GM10248 (cell line): ENCODE results near the gene GLIS1.

Experiments used
- CTCF ChIA-PET: fragments of 300-600 bp; sonication (Branson Sonifier 250); formaldehyde crosslinking; extraction: SDS; loops from one replicate; lab custom pipeline; 2021; ENCODE audit warnings: antibody characterized with exemption; lab: Yijun Ruan, JAX
- POLR2A ChIA-PET: fragments of 350-650 bp; sonication (Branson Sonifier 250); formaldehyde crosslinking; extraction: SDS; loops from one replicate; lab custom pipeline; 2020; ENCODE audit warnings: antibody characterized with exemption; lab: Yijun Ruan, JAX
- DNase-seq: peaks from one replicate; pipeline ENCODE4 v3.0.0; 2012; ENCODE audit errors: extremely low spot score
- TF ChIP-seq, protein P1 (sequence below): IDR thresholded peaks from 2 replicates; pipeline ENCODE4 v1.5.1; 2012; ENCODE audit warnings: mild to moderate bottlenecking, low read depth; ENCODE audit errors: extremely low read depth, missing control alignments, control extremely low read depth

GLIS1 gene

DNA sequence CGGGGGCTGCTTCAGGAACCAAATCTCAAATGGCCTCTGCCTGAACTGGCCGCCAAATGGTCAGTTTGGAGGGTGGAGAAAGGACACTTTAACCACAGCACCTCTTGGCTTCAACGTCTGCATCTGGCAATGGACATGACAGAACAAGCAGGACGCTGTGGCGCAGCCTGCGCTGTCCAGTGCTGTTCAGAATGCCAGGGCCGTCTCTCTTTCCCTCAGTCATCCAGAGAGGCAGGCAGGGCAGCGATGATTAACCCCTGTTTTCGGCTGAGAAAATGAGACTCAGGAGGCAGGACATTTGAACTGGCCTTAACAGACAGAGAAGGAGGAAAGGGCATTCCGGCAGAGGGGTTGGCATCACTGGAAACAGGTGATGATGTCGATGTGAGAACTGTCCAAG lies 48.6 kb downstream of the GLIS1 start:
- ChIA-PET CTCF (no interaction called here), POLR2A (no interaction called here)
- DNase-seq: no peak
- TF ChIP-seq, protein P1, sequence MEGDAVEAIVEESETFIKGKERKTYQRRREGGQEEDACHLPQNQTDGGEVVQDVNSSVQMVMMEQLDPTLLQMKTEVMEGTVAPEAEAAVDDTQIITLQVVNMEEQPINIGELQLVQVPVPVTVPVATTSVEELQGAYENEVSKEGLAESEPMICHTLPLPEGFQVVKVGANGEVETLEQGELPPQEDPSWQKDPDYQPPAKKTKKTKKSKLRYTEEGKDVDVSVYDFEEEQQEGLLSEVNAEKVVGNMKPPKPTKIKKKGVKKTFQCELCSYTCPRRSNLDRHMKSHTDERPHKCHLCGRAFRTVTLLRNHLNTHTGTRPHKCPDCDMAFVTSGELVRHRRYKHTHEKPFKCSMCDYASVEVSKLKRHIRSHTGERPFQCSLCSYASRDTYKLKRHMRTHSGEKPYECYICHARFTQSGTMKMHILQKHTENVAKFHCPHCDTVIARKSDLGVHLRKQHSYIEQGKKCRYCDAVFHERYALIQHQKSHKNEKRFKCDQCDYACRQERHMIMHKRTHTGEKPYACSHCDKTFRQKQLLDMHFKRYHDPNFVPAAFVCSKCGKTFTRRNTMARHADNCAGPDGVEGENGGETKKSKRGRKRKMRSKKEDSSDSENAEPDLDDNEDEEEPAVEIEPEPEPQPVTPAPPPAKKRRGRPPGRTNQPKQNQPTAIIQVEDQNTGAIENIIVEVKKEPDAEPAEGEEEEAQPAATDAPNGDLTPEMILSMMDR: no peak

GRCh38 chr1:53689736-53690326 lies 49.1 kb downstream of the GLIS1 start:
- ChIA-PET CTCF (no interaction called here), POLR2A (no interaction called here)
- no peak for DNase-seq
- TF ChIP-seq, protein P1: no peak

DNA sequence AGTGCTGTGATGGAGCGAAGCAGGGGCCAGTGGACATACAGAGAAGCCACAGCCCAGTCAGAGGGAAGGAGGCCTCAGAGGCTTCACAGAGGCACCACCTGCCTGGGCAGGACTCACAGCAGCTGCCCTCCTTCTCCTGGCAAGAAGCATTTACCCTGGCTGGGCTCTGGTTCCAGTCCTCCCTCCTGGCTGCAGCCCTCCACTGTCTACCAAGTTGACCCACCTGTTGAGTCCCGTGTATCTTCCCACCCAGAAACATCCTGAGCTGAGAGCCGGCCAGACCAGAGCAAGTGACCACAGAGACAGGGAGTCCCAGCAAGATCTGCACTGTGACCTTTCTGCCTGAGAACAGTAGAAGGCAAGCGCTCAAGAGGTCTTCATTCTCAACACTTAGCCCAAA lies 49.7 kb downstream of the GLIS1 start:
- no peak for DNase-seq
- TF ChIP-seq, protein P1: no peak
- CTCF ChIA-PET: no interaction called here
- POLR2A ChIA-PET: no interaction called here

- ChIA-PET POLR2A (no interaction called here), CTCF (no interaction called here)
- no peak for DNase-seq
- TF ChIP-seq, protein P1: no peak
Observed at GRCh38 chr1:53688381-53689102, 50.4 kb downstream of the GLIS1 start.

- ChIA-PET POLR2A (no interaction called here), CTCF (no interaction called here)
- TF ChIP-seq, protein P1: no peak
- no peak for DNase-seq
Observed at GRCh38 chr1:53687901-53688300, 51.1 kb downstream of the GLIS1 start.

GRCh38 chr1:53687426-53687825 lies 51.5 kb downstream of the GLIS1 start:
- DNase-seq: no peak
- CTCF ChIA-PET: no interaction called here
- POLR2A ChIA-PET: no interaction called here
- TF ChIP-seq, protein P1: no peak
